HS-27A (cell line): ENCODE results near the gene TPPP2.

ENCODE experiments used
- DNase-seq: peaks from one replicate; pipeline ENCODE4 v3.0.0-alpha.2; 2012; ENCODE audit warnings: low read depth, missing footprints

Gene TPPP2

GRCh38 chr14:21017528-21018245, 12.3 kb upstream of the TPPP2 start:
- DNase-seq, result no peak

- no peak for DNase-seq
Observed at GRCh38 chr14:21018286-21018685, 11.7 kb upstream of the TPPP2 start.

DNA sequence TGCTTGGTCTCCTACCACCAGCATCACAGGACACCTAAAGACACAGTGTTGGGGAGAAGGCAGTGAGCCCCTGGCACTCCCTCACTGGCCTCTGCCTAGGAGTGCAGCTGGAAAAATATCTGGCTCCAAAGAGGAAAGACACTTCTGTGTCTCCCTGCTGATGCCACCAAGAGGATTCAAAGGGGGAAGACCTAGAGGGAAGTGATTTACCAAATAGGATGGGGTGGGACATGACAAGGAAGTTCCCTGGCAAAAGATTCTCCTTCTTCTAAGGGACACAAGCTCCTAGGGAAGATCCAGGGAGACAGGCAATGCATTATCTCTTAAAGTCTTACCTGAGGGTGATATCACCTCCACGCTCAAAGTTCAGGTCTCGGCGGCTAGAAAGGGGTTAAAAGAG, 11.2 kb upstream of the TPPP2 start:
- DNase-seq, result no peak

DNA sequence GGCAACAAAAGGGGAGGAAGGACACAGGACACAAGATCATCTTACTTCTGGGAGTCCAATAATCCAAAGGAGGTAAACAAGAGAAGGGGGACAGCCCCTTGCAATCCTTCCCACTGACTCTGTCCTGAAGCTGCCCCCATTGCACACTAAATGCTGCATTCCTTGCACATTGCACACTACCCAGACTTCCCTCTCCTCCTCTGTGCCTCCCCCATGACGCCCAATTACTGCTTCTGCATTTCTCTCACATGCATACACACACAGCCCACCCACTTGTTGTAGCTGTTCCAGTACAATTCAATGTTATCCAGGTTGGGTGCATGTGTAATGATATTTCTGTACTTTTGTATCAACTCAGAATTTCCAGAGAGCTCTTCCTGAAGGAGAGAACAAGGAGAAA, 10.7 kb upstream of the TPPP2 start:
- no peak for DNase-seq

- DNase-seq, result no peak
Observed at GRCh38 chr14:21020977-21021545, 9.0 kb upstream of the TPPP2 start.

DNA sequence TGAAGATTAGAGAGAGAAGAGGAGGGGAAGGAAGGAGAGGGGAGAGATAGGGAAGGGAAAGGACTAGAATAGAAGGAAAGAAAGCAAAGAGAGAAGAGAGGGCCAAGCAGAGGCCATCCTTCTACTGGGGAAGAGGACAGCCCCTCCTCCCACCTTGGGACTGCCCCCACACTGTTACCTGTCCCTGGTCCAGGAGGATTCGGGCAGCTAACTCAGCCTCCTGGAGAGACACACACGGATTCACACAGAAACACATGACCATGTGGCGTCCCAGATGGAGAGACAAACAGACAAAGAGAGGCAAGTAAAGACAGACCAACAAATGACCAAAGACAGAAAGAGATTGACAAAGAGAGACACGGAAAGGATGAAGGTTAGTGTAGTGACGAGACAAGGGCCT, 7.3 kb upstream of the TPPP2 start:
- DNase-seq, result no peak

DNA sequence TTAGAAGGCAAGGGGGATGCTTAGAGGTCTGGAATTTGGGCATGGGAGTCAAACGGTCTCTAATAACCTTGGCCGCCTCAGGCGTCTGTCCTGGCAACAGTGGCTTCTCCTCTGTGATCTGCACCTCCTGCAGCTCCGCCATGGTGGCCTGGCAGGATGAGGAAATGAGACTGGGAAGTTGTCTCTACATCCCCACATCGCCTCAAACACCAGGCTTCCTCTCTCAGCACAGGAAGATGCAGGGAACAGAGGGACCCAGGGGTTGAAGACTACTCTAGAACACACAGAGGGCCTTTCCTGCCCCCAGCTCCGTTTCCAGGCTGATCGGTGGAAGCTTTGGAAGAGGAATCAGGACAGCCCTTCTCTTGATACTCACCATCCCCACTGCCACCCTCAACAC, 6.8 kb upstream of the TPPP2 start:
- DNase-seq, result no peak

DNA sequence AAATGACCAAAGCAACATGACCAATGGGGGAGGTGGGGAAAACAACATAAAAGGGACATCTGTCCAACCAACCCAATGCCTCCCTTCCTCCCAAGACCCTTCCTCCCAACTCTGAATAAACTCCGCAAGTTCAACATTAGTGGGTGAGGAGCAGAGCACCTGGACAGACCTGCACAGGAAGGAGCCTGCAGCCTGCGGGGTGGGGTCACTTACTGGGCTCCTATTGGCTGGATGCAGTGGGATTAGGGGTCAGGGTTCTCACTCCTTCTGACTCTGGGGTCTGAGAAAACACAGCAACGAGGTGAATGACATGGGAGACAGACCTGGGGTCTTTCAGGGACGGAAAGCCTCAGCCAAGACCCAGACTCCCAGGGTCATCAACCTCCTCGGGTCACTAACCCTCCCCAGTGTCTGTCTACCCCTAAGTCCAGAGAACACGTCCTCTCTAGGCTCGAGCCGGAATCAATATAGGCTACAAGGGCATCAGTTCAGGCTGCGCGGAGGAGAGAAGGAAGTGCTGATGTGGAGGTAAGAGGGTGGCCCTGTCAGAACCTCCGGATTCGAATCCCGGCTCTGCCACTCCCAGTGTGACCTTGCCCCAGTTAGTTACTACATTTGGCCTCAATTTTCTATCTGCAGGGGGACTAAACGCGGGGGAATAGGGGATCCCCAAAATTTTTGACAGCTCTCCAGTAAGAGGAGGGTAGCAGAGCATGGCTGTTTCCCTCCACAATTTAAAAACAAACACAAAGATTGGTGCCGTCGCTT, 6.0 kb upstream of the TPPP2 start:
- no peak for DNase-seq

GRCh38 chr14:21024585-21025370, 5.2 kb upstream of the TPPP2 start, which contains the start of gene NDRG2:
Gene NDRG2, minus strand, starts transcription at chr14:21025061. Its CDS starts 1,746 bp downstream, at chr14:21023315.
- DNase-seq, result no peak

GRCh38 chr14:21025371-21026273, 4.4 kb upstream of the TPPP2 start:
- no peak for DNase-seq

DNA sequence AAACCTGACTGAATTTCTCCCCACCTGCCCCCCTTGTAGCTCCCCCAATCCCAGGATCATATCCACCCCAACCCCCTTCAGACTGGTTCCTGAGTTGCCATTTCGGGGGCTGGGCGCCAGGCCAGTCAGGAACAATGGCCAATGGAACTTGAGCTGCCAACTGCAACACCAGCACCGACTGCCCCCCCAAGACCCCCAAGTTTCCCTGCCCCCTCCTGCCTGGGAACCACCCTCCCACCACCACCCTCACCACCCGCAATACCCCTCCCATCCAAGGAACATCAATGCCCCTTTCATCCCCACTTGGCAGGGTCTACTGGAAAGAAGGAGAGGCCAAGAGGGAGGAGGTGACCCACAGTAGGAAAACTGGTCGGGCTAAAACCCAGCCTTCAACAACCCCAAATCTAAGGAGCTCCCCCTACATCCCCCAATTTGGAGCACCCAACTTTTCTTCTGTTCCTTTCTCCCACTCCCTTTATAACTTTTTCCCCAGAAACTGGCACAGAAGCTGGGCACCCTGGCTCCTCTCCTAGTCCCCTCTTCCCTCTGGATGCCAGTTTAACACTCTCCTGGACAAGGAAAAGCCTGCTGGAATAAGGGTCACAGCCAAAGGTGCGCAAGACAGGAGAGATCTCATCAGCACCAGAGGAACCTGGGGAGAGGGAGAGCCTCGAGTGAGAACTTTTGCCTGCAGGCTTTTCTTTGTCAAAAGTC, 3.6 kb upstream of the TPPP2 start:
- DNase-seq, result no peak

DNA sequence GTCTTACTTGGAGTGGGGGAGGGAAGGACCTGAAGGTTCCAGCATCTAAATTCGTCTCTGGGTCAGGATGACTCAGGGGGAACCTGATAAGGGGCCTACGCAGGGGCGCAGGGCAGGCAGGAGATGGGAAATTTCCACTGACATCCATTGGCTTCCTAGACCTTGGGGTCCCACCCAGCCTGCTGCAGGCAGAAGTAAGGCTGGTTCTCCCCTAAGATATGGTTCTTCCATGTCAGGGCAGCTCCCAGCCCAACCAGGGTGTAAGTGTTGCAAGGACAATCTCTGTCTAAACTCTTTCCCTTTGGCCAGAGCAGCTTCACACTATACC, 3.1 kb upstream of the TPPP2 start:
- DNase-seq, result no peak

- no peak for DNase-seq
Observed at GRCh38 chr14:21030531-21030930, 514 bp downstream of the TPPP2 start.

DNA sequence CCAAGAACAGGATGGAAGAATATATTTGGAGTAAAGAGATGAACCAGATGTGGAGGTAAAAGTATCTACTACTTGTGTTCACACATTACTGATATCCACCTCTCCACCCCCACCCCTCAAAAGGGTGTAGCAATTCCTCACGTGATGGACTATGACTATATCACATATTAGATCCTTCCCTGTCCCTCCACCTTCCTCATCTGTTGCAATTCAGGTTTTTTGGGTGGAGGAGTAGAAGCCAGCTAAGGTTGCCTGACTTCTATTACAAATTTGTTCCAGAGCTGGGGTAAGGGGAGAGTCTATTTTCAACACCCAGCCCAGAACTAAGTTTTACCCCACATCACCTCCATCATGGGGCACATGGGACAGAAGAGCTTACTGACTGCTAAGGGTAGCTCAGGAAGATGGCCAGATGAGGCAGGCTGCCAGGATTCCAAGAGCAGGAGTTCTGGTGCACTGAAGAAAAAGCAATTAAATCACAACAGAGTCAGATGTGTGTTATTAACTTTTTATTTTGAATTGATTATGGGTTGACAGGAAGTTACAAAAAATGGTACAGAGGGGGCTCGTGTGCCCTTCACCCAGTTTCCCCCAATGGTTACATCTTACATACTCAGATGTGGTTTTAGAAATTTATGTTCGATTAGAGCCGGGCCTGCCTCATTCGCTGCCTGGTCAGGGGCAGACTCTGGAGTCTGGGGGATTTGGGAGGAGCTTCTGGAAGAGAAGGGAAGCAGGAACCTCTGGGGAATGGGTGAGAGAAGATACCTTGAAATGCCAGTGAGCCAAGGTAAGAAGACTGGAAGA, 2.5 kb downstream of the TPPP2 start:
- DNase-seq, result no peak

DNA sequence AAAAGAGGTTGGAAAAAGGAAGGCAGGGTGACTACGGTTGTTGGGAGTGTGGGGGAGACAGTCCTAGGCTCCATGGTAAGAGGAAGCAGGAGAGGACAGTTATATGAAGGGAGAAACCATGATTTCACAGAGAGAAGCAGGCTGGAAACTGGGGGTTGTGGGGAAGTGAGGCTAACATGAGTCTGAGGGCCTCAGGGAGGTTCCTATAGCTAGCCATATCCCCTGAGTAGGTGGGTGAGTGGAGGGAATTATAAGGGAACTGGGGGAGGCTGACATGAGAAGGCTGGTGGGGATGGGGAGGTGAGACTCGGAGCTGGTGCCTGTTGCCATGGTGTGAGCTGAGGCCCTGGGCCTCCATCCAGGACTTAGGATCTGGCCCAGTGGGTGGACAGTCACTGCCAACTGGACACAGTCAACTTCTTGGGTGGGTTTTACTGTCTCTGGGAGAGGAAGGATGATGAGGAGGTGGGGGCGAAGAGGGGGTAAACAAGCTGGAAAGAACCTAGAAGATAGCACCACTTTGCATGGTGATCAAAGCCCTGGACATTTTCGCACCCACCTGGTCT, 3.2 kb downstream of the TPPP2 start:
- no peak for DNase-seq

GRCh38 chr14:21034707-21035106, 4.7 kb downstream of the TPPP2 start, which contains the start of gene RNASE13:
Gene RNASE13, minus strand, starts transcription at chr14:21034807. Its CDS starts 519 bp downstream, at chr14:21034288.
- no peak for DNase-seq

GRCh38 chr14:21036751-21037150, 6.7 kb downstream of the TPPP2 start:
- no peak for DNase-seq

DNA sequence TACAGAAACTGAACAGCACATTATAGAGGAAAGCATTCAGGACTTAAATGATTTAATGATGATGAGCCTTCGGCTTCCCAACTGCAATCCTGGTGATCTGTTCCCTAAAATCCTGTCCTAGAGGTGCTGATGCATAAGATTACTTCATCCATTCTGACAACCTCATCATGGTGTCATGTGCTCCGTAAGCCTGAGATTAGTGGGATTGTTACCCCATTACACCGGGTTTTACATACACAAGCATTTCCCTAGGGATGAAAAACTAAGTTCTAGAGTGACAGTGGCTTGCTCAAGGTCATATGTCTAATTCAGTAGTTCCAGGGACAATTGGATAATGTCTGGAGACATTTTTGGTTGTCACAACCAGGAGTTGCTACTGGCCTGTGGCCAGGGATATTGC, 7.1 kb downstream of the TPPP2 start:
- no peak for DNase-seq
